Tibial artery (tissue), 4 donors: Measurements from ENCODE around the gene ST8SIA5.

ENCODE experiments used
- DNase-seq, 2 donors: peaks; one replicate each; pipeline ENCODE4 v3.0.0-alpha.2; 2019
- H3K27ac ChIP-seq, 2 donors: fragments of 200-600 bp; sonication (generic) in 1 of 2; 1 replicate in 1 of 2; 2 replicates in 1 of 2; pipeline ENCODE4 v1.5.1; 2018 to 2019; ENCODE audit warnings: mild to moderate bottlenecking in 1 of 2
- H3K27me3 ChIP-seq, 2 donors: fragments of 200-600 bp; sonication (generic) in 1 of 2; one replicate each; pipeline versions ENCODE4 v1.5.1 to v1.6.0; 2016 to 2019
- H3K36me3 ChIP-seq, 3 donors: fragments of 200-600 bp; sonication (generic) in 2 of 3; one replicate each; pipeline ENCODE4 v1.5.1; 2016 to 2019; ENCODE audit warnings: mild to moderate bottlenecking in 2 of 3
- H3K4me1 ChIP-seq, 4 donors: fragments of 200-600 bp; sonication (generic) in 2 of 4; 1 replicate in 3 of 4; 2 replicates in 1 of 4; pipeline ENCODE4 v1.5.1; 2016 to 2019
- H3K4me3 ChIP-seq, 2 donors: fragments of 200-600 bp; sonication (generic) in 1 of 2; 1 replicate in 1 of 2; 2 replicates in 1 of 2; pipeline ENCODE4 v1.5.1; 2018 to 2019; ENCODE audit warnings: mild to moderate bottlenecking in 2 of 2
- H3K9me3 ChIP-seq, 3 donors: fragments of 200-600 bp; sonication (generic) in 1 of 3; one replicate each; pipeline ENCODE4 v1.5.1; 2016 to 2019
- CTCF ChIP-seq, 2 experiments: fragments of 200-600 bp in 1 of 2; fragments of 450-650 bp in 1 of 2; IDR thresholded peaks; one replicate each; pipeline ENCODE4 v1.5.1; 2017 to 2019; ENCODE audit warnings: antibody characterized with exemption in 2 of 2, mild to moderate bottlenecking in 1 of 2, moderate library complexity in 1 of 2
- intact Hi-C: fragments of 100-400 bp; cut with DNase I; formaldehyde crosslinking; loops from one replicate; pipeline ENCODE4 v1.15.0; 2023; ENCODE audit warnings: low total_unique reads

The ST8SIA5 gene

GRCh38 chr18:46660957-46661749 is 95.7 kb downstream of the ST8SIA5 start:
- Histone ChIP-seq H3K9me3 (no peaks in the 10 kb centered on the region), H3K27ac (no peak overlapping the region), H3K4me1 (no peaks in the 10 kb centered on the region), H3K36me3 (no peaks in the 10 kb centered on the region), H3K4me3 (no peak overlapping the region), H3K27me3 (peaks cover 0 to 12% of the 10 kb centered on the region in 2 donors)
- no peak for TF ChIP-seq CTCF (IDR thresholded peaks at IDR 0.05)
- DNase-seq = no peak
- intact Hi-C loops = no loop called here

GRCh38 chr18:46659484-46659883 is 97.4 kb downstream of the ST8SIA5 start:
- no peaks in the 10 kb centered on the region for H3K4me1 ChIP-seq
- no peak for TF ChIP-seq CTCF (IDR thresholded peaks at IDR 0.05)
- intact Hi-C loops = loop anchor here (5.0 to 10.0 kb wide), 3 partner anchors 377 to 515 kb away; a partner anchor contains a TSS
- no peak overlapping the region for H3K27ac ChIP-seq
- no peak overlapping the region for H3K4me3 ChIP-seq
- no peaks in the 10 kb centered on the region for H3K36me3 ChIP-seq
- peaks cover 0 to 12% of the 10 kb centered on the region in 2 donors for H3K27me3 ChIP-seq
- H3K9me3 ChIP-seq = no peaks in the 10 kb centered on the region
- DNase-seq = no peak

GRCh38 chr18:46657115-46657955 is 99.5 kb downstream of the ST8SIA5 start, which contains the start of gene LOXHD1:
Gene LOXHD1, minus strand, starts transcription at chr18:46657220. Its CDS starts 187 bp downstream, at chr18:46657033.
- intact Hi-C loops = loop anchor here (5.0 to 10.0 kb wide), 3 partner anchors 375 to 513 kb away; a partner anchor contains a TSS
- Histone ChIP-seq H3K27me3 (peaks cover 0 to 12% of the 10 kb centered on the region in 2 donors), H3K27ac (no peak within 1 kb of the TSS), H3K4me3 (no peak within 1 kb of the TSS), H3K36me3 (no peaks in the 10 kb centered on the region), H3K9me3 (no peaks in the 10 kb centered on the region), H3K4me1 (no peaks in the 10 kb centered on the region)
- no peak for DNase-seq
- no peak for TF ChIP-seq CTCF (IDR thresholded peaks at IDR 0.05)

GRCh38 chr18:46656326-46657114 is 100.3 kb downstream of the ST8SIA5 start:
- intact Hi-C loops = loop anchor here (5.0 to 10.0 kb wide), 3 partner anchors 374 to 512 kb away; a partner anchor contains a TSS
- DNase-seq = no peak
- no peaks in the 10 kb centered on the region for H3K9me3 ChIP-seq

More at GRCh38 chr18:46656326-46657114, 100.3 kb downstream of the ST8SIA5 start:
- H3K4me1 ChIP-seq = no peaks in the 10 kb centered on the region
- no peak overlapping the region for H3K4me3 ChIP-seq
- H3K36me3 ChIP-seq = no peaks in the 10 kb centered on the region
- no peak for TF ChIP-seq CTCF (IDR thresholded peaks at IDR 0.05)
- H3K27me3 ChIP-seq = peaks cover 0 to 12% of the 10 kb centered on the region in 2 donors
- H3K27ac ChIP-seq = no peak overlapping the region
